HG03060 (cell line): ENCODE measurements around the gene SEC11A.
"Not testable (repeated sequence)": the region's sequence is repeated elsewhere in the genome, so short reads cannot be mapped to it uniquely, and the experiment has no call there.

ENCODE experiments used
- ATAC-seq: cut with Tn5 transposase; IDR thresholded peaks from one replicate; pipeline ENCODE4 v1.9.1; 2021; ENCODE audit warnings: low read depth, moderate number of reproducible peaks; ENCODE audit not compliant: unreplicated experiment

SEC11A gene

DNA sequence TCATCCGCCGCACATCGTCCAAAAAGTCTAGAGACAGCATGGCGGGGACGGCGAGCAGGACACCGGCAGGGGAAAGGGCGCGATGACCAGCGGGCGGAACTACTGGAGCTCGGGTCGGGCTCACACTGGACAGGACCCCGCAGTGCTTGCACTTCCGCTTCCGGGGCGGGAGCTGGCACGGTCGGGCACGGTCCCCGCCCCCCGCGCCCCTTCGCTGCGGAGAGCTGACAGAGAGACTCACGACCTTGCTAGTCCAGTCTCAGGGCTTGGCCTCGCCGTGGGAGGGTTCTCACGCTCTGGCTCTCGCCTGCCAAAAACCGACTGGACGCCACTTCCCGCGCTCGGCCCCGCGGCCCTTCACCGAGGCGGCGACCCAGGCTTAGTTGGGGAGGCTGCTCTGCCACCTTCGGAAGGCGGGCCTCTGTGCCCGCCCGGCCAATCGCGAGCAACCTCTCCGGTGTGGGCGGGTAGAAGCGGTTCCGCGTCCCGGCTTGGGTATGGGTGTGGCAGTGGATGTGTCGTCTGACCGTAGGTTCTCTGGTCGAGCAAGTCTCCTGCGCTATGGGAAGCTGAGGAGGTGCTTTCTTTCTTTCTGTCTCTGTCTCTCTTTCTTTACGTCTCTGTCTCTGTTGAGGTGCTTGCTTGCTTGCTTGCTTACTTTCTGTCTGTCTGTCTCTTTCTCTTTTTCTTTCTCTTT is at the start of gene SEC11A:
TSS of gene SEC11A (minus strand) at position 104 of the 697 bp plus-strand sequence. CDS start at position 40, 64 bp downstream.
- ATAC-seq = peak; percentile 74

- no peak for ATAC-seq
Observed at GRCh38 chr15:84765675-84766074, 49.7 kb upstream of the SEC11A start.

DNA sequence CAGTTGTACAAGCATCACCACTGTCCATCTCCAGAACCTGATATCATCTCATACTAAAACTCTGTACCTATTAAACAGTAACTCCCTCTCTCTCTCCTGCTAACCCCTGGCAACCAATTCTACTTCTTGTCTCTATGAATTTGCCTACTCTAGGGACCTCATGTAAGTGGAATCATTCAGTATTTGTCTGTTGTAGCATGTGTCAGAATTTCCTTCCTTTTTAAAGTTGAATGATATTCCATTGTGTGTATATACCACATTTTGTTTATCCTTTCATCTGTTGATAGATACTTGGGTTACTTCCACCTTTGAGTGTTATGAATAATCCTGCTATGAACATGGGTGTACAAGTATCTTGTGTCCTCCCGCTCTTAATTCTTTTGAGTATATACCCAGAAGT is 49.0 kb upstream of the SEC11A start:
- no peak for ATAC-seq

- ATAC-seq = no peak
Observed at GRCh38 chr15:84764585-84764984, 48.6 kb upstream of the SEC11A start.

DNA sequence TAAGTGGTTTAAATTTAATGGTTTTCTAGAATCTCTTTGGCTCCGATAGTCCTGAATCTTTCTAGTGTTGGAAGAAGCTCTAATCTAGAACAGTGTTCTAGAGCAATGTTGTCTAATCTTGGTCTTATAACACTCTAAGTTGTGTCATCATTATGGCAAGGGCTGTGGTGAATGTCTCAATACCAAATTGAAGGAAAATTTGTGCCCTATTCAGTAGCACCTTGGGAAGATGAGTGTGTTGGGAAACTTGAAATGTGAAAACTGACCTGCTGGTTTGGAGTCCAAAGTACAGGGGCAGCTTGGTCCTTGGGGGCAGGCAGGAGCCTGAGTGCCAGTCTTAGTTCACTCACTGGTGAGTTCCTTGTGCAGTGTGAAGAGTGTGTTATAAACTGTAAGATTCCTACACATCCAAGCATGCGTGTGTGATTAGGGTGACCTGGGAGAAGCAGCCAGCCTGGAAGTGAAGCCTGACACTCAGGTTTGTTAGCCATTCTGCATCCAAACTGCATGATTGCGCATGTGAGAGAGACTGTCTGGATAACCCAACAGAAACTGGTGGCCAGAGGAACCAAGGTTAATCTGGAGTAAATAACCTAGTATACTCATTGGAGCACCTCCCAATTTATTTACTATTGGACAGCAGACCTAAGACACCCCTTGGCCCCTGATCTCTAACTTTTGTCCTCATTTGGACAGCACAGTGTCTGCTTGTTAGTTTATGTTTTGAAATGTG is 47.1 kb upstream of the SEC11A start:
- ATAC-seq = no peak

- no peak for ATAC-seq
Observed at GRCh38 chr15:84761607-84762131, 45.7 kb upstream of the SEC11A start.

DNA sequence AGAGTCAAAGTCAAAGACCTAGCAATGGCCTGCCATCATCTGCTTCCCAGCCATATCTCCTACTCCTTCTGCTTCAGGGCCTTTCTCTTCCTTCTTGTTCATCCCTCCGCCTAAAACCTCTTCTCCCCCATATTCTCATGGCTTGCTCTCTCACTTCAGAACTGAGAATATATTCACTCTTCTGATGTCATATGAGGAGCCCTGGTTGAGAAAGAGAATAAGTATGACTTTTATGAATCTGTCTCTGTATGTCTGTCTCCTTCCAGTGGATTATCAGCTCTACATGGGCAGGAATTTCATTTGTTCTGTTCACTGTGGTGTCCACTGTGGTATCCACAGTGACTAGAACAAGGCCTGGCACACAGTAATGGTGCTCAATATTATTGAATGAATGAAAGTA is 44.3 kb upstream of the SEC11A start:
- ATAC-seq = no peak

DNA sequence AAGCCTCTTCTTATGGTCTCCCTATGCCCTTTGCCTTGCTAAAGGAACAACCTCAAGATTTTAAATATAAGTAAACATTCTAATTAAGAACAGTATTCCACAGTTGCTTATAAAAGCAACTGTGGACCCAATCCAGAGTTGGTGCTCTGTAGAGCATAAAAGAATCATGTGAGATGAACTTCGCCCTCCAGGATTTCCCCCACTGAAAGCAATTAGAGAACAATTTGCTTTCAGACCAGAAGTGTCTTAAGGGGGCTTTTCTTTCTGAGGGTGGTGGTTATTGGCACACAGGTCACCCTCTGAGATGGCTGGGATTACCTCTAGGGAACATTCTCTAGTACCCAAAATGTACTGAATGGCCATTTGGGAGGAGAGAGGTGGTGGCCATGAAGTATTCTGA is 43.1 kb upstream of the SEC11A start:
- no peak for ATAC-seq

GRCh38 chr15:84755736-84756527 is 40.0 kb upstream of the SEC11A start:
- ATAC-seq = no peak

- not testable (repeated sequence) for ATAC-seq
Observed at GRCh38 chr15:84754889-84755288, 39.0 kb upstream of the SEC11A start.

DNA sequence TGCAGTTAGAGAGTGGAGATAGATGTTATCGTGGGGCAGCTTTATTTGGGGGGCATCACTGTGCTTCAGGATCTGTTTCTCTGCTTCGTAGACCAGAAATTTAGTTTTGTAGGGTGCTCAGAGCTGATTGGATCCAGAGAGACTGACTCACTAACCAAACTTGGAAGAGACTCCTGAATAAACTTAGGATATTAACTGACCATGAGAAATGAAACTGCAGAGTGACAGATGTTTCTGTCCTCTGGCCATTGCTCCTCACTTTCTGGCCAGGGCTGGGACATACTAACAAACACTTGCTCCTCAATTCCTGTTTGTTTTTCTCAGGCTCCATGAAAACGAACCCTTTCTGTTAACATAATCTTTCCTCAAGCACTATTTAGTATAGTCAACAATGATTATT is 36.8 kb upstream of the SEC11A start:
- ATAC-seq = no peak

GRCh38 chr15:84752195-84752594 is 36.3 kb upstream of the SEC11A start:
- no peak for ATAC-seq

DNA sequence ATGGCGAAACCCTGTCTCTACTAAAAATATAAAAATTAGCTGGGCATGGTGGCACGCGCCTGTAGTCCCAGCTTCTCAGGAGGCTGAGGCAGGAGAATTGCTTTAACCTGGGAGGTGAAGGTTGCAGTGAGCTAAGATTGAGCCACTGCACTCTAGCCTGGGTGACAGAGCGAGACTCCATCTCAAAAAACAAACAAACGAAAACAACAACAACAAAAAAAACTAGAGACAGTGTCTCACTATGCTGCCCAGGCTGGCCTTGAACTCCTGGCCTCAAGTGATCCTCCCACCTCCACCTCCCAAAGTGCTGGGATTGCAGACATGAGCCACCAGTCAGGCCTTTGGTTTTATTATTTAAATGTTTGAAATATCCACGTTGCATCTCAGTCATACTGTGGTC is 35.8 kb upstream of the SEC11A start:
- ATAC-seq = not testable (repeated sequence)

DNA sequence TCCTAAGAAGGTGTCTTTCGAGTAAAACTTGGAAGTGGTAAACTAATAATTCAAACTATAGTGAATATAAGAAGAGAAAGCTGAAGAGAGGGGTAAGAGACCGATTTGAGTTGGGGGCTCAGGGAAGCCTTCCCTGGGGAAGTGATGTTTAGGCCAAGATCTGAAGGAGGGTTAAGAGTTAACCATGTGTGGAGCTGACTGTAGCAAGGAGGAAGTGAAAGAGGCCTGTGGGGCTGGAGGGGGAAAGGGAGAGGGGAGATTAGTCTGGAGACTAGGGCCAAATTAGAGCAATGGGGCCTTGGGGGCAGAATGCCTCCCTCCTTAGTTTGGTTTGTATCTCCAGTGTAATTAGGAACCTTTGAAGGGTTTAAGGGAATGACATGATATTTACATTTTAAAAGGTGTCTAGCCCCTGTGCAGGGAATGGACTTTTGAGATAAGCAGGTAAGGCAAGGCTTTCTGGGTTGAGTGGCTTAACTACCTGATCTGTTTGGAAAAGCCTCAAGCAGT is 34.7 kb upstream of the SEC11A start:
- ATAC-seq = peak; percentile 34

DNA sequence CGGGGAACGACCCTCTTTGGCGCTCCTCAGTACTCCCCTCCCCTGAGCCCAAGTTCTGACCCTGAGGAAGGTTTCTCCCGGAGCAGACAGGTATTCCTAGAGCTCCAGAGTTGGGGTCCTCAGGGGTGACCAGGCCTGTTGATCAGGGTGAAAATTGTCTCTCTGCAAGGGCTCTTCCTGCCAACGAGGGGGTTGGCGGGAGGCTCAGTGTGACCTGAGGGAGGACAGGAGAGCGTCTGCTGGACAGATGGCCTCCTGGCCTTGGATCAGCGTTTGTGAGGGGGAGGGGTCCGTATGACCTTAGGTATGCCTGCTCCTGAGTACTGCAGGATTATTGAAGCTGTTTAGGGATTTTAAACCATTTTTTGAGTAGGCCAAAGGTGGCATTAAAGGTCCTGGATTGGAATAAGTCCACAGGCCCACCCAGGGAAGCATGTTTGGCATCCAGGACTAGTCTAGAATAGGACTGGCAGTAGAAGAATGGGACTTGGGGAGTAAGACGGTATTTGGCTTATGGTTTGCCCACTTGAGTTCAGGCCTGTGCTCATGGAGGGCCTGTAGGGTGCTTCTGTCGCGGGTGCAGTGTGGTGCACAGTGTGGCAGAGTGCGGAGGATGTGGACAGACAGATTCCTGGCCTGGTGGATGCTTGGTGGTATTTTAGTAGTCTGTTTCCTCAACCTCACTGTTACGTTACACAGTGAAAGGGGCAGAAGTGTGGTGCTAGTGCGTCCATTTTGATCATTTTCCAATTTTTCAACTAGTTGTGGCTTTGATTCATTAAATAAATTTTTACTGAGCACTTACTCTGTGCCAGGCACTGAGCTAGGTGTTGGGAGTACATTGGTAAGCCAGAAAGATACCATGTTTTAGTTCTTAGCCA is 33.4 kb upstream of the SEC11A start:
- ATAC-seq = no peak

DNA sequence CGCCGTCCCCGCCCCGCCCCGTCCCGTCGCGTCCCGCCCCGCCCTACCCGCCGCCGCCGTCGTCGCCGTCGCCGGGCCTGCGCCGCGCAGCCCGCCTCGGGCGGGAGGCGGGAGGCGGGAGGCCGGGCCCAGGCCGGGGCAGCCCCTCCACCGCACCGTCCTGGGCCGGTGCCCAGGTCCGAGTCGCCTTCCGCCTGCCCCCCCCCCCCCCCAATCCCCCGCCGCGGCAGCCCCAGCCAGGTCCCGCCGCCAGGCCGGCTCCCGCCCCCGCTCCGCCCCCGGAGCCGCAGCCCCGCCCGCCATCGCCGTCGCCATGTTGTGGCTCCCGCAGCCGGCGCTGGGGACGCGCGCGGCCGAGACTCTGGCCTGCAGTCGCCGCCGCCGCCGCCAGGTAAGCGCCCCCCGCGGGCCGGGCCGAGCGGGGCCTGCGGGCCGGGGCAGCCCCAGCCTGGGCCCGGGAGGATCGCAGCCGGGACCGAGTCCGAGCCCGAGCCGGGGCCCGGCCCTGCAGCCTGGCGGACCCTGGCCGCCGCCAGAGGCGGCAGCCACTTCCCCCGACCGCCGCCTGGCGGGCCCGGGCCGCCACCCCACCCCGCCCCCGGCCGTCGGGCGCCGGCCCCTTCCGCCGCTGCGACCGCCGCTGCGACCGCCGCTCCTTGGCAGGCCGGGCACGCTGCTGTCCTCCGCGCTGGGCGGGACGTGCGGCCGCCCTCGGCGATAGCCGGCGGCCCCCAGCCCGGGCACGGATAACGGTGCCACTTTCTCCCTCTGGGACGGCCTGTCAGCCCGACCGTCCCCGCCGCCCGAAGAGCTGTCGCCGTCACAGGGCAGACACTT is 32.6 kb upstream of the SEC11A start, which contains the start of gene ZNF592:
TSS of gene ZNF592 (plus strand) at position 319 of the 837 bp plus-strand sequence. CDS start 34,084 bp downstream, outside the sequence.
- no peak for ATAC-seq

- ATAC-seq = no peak
Observed at GRCh38 chr15:84747416-84748273, 31.7 kb upstream of the SEC11A start.

DNA sequence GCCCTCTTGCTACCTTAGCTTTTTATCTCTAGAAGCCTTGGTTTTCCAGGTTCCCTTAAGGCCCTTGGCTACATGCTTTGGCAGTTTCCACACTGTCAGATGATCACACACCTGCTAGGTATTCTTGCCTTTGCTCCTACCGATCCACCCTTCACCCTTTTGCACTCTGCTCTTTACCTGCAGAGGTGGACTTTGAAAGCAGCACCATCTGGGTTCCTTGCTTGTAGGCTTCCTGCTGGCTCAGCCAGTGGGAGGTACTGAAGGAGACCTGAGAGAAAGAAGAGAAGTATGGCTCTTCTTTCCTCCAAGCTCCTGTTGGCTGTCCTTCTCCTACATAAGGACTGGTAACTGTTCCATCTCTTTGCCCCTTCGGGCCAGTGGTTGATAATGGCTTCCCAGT is 25.2 kb upstream of the SEC11A start:
- ATAC-seq = no peak
